Measurements from ENCODE around the gene RFC4. TPM values are rescaled to one million over a fixed set of nuclear protein-coding genes. Genes with fewer than 3 reads are reported as not detected.

RFC4 gene
- total RNA-seq, 1 experiment from 2014 or later = 70.7 TPM

DNA sequence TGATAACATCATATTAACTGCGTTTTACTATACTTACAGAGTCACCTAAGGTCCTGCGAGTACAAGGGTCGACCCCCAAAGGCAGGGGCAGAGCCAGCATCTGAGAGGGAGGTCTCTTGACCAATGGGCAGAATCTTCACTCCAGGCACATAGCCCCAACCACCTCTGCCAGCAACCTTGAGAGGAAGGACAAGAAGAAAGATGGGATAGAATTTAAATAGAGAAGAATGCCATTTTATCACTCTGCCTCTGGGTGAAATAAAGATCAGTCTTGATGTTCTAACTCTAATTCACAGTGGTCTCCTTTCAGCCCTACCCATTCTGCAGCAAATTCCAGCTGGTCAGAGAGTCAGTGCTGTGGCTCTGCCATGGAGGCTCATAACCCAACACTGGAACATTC is 62.6 kb downstream of the RFC4 start:
- Histone ChIP-seq H3K9me3 (ENCODE audit: control insufficient read depth, insufficient read depth, low read depth, low read length) (no peaks in the 10 kb centered on the region), H3K27me3 (ENCODE audit: control insufficient read depth, insufficient read depth, low read length) (no peaks in the 10 kb centered on the region), H3K27ac (ENCODE audit: low read length) (no peak overlapping the region), H3K4me1 (ENCODE audit: control insufficient read depth, insufficient read depth, low read length) (no peaks in the 10 kb centered on the region), H3K36me3 (ENCODE audit: control insufficient read depth, insufficient read depth, low read length) (no peaks in the 10 kb centered on the region), H3K4me3 (ENCODE audit: low read depth in 2 of 2, low read length in 2 of 2) (no peak overlapping the region)
- CTCF ChIA-PET = no interaction called here
- no TSS peak for BruUV-seq (replicated peaks)
- intact Hi-C loops (cut with micrococcal nuclease; ENCODE audit: unreplicated experiment) = no loop called here
- in situ Hi-C loops (cut with HindIII; ENCODE audit: low pct_unique_long_range_greater_than_20kb, low sequenced_read_pairs) = no loop called here
- DNase-seq (ENCODE audit: low read depth, low spot score) (no peak), ATAC-seq (no peak)
- TF ChIP-seq POLR2AphosphoS5 (IDR thresholded peaks at IDR 0.05; ENCODE audit: low read depth, low read length) = no peak
- TF ChIP-seq SIN3A (IDR thresholded peaks at IDR 0.05; ENCODE audit: borderline replicate concordance, insufficient read depth, low read depth, low read length) = no peak
- TF ChIP-seq REST (IDR thresholded peaks at IDR 0.05; ENCODE audit: insufficient read depth in 1 of 2, low read depth in 2 of 2, low read length in 1 of 2) = no peak
- TF ChIP-seq TCF7L2 (IDR thresholded peaks at IDR 0.05; ENCODE audit: low read depth, low read length) = no peak
- no peak for TF ChIP-seq CTCF (IDR thresholded peaks at IDR 0.05)
- POLR2A ChIA-PET = no interaction called here

DNA sequence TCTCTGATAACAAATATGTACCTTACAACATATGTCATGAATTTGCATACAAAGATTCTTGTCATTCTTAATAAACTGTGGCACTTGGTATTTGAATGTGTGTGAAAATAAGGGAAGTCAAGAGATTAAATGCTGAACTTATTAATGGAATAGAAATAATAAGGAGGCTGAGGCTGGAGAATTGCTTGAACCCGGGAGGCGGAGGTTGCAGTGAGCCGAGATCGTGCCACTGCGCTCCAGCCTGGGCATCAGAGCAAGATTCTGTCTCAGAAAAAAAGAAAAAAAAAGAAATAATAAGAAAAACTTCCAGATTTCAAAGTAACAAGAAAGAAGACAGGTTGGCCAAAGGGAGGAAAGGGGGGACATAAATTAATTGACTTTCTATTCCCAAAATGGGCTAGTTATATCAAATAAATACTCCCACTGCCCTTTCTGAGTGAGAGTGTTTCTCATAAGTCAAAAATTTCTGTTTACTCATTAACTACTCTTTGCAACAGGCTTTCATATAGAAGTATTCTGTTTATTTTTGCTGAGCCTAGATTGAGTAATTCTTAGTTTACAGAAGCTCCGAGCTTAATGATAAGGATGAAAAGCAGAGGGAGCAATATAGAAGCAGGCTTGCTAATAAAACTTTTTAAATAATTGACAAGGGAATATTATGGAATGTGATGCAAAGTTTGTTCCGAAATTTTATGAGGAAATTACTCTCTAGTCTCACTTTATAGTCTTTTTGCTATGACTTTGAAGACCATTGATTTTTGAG is 63.5 kb downstream of the RFC4 start:
- ChIA-PET CTCF (no interaction called here), POLR2A (no interaction called here)
- no TSS peak for BruUV-seq (replicated peaks)
- in situ Hi-C loops (cut with HindIII; ENCODE audit: low pct_unique_long_range_greater_than_20kb, low sequenced_read_pairs) = no loop called here
- DNase-seq (ENCODE audit: low read depth, low spot score) (no peak), ATAC-seq (no peak)
- Histone ChIP-seq H3K27me3 (ENCODE audit: control insufficient read depth, insufficient read depth, low read length) (no peaks in the 10 kb centered on the region), H3K4me1 (ENCODE audit: control insufficient read depth, insufficient read depth, low read length) (no peaks in the 10 kb centered on the region), H3K27ac (ENCODE audit: low read length) (no peak overlapping the region), H3K36me3 (ENCODE audit: control insufficient read depth, insufficient read depth, low read length) (no peaks in the 10 kb centered on the region), H3K9me3 (ENCODE audit: control insufficient read depth, insufficient read depth, low read depth, low read length) (no peaks in the 10 kb centered on the region), H3K4me3 (ENCODE audit: low read depth in 2 of 2, low read length in 2 of 2) (no peak overlapping the region)
- TF ChIP-seq TCF7L2 (IDR thresholded peaks at IDR 0.05; ENCODE audit: low read depth, low read length) = no peak
- no peak for TF ChIP-seq POLR2AphosphoS5 (IDR thresholded peaks at IDR 0.05; ENCODE audit: low read depth, low read length)
- TF ChIP-seq REST (IDR thresholded peaks at IDR 0.05; ENCODE audit: insufficient read depth in 1 of 2, low read depth in 2 of 2, low read length in 1 of 2) = no peak
- no peak for TF ChIP-seq SIN3A (IDR thresholded peaks at IDR 0.05; ENCODE audit: borderline replicate concordance, insufficient read depth, low read depth, low read length)
- TF ChIP-seq CTCF (IDR thresholded peaks at IDR 0.05) = no peak
- intact Hi-C loops (cut with micrococcal nuclease; ENCODE audit: unreplicated experiment) = no loop called here

Data from Panc1 (cell line).